PC-3 (cell line): ENCODE measurements around the gene RUVBL2. TPM values are rescaled to one million over a fixed set of nuclear protein-coding genes. Genes with fewer than 3 reads are reported as not detected.

ENCODE experiments used
- ATAC-seq: fragments of 200-7000 bp; cut with Tn5 transposase; 2 replicates; pipeline ENCODE4 v1.9.1; 2020; ENCODE audit warnings: mild to moderate bottlenecking, moderate library complexity
- BruUV-seq: library from RNA; stranded (reverse); fragments of 400-500 nt; replicated peaks from 2 replicates; lab custom pipeline; 2021; lab: Mats Ljungman, UMichigan
- CTCF ChIA-PET: fragments of 300-600 bp; sonication (Branson Sonifier 250); formaldehyde crosslinking; loops from one replicate; lab custom pipeline; 2022; ENCODE audit warnings: antibody characterized with exemption; lab: Charles Lee
- POLR2A ChIA-PET: fragments of 300-600 bp; sonication (Branson Sonifier 250); formaldehyde crosslinking; loops from one replicate; lab custom pipeline; 2022; ENCODE audit warnings: antibody characterized with exemption; ENCODE audit not compliant: unreplicated experiment; lab: Charles Lee
- DNase-seq: peaks from one replicate; pipeline ENCODE4 v3.0.0-alpha.2; 2015
- H2AFZ ChIP-seq: fragments of 300-600 bp; sonication (generic); 2 replicates; pipeline ENCODE4 v1.6.0; 2016; ENCODE audit warnings: antibody characterized with exemption, low read length
- H3F3A ChIP-seq: fragments of 300-600 bp; sonication (generic); one replicate; pipeline ENCODE4 v1.6.0; 2017; ENCODE audit warnings: antibody characterized with exemption, low read length, control low read depth, mild to moderate bottlenecking; ENCODE audit not compliant: unreplicated experiment
- H3K27ac ChIP-seq: fragments of 300-600 bp; sonication (generic); 2 replicates; pipeline ENCODE4 v1.5.1; 2016; ENCODE audit warnings: mild to moderate bottlenecking, low read length
- H3K27me3 ChIP-seq: fragments of 300-600 bp; sonication (generic); 2 replicates; pipeline ENCODE4 v1.6.1; 2016; ENCODE audit warnings: low read length, mixed read lengths
- H3K36me3 ChIP-seq: fragments of 300-600 bp; sonication (generic); 2 replicates; pipeline ENCODE4 v1.6.1; 2016; ENCODE audit warnings: low read depth, mixed run types, low read length, mixed read lengths
- H3K4me1 ChIP-seq: fragments of 300-600 bp; sonication (generic); 2 replicates; pipeline ENCODE4 v1.5.1; 2016; ENCODE audit warnings: low read length; ENCODE audit not compliant: insufficient read depth
- H3K4me2 ChIP-seq: fragments of 300-600 bp; sonication (generic); 2 replicates; pipeline ENCODE4 v1.6.0; 2016; ENCODE audit warnings: low read length
- H3K4me3 ChIP-seq: fragments of 300-600 bp; sonication (generic); 2 replicates; pipeline ENCODE4 v1.5.1; 2016; ENCODE audit warnings: mild to moderate bottlenecking, low read length, mixed read lengths
- H3K79me2 ChIP-seq: fragments of 300-600 bp; sonication (generic); 2 replicates; pipeline ENCODE4 v1.6.1; 2017; ENCODE audit warnings: low read length, mixed read lengths
- H3K9ac ChIP-seq: fragments of 300-600 bp; sonication (generic); 2 replicates; pipeline ENCODE4 v1.6.0; 2016; ENCODE audit warnings: mild to moderate bottlenecking, low read length
- H3K9me2 ChIP-seq: fragments of 300-600 bp; sonication (generic); replicated peaks from 2 replicates; pipeline ENCODE4 v1.6.1; 2016; ENCODE audit warnings: mixed run types, low read length, mixed read lengths
- H3K9me3 ChIP-seq: fragments of 300-600 bp; sonication (generic); 2 replicates; pipeline ENCODE4 v1.6.1; 2016; ENCODE audit warnings: low read length, mixed read lengths
- H4K20me1 ChIP-seq: fragments of 300-600 bp; sonication (generic); 2 replicates; pipeline ENCODE4 v1.6.1; 2016; ENCODE audit warnings: low read length, mixed read lengths
- EZH2 ChIP-seq: fragments of 300-600 bp; sonication (generic); IDR thresholded peaks from one replicate; pipeline ENCODE4 v1.6.1; 2017; ENCODE audit warnings: antibody characterized with exemption, mild to moderate bottlenecking, low read length; ENCODE audit not compliant: unreplicated experiment
- EZH2phosphoT487 ChIP-seq: fragments of 300-600 bp; sonication (generic); IDR thresholded peaks from 2 replicates; pipeline ENCODE4 v1.6.1; 2018; ENCODE audit warnings: mild to moderate bottlenecking, antibody characterized with exemption, low read length, borderline replicate concordance
- intact Hi-C: fragments of 100-400 bp; cut with micrococcal nuclease; formaldehyde crosslinking; loops from 2 replicates; pipeline ENCODE4 v1.9.0; 2023
- microRNA-seq: library from miRNA; unstranded; fragments of <30 nt; microRNA quantifications from one replicate; pipeline ENCODE4 v1.1.0, GENCODE V29; 2020; ENCODE audit not compliant: unreplicated experiment
- total RNA-seq: library from RNA; depleted of rRNA; stranded (reverse); fragments of >200 nt; gene quantifications from 2 replicates; pipeline ENCODE4 v1.2.3, GENCODE V29; 2014; rRNA removed
- TF ChIP-seq, protein P1 (sequence below): fragments of 300-600 bp; sonication (generic); conservative IDR thresholded peaks from 2 replicates; pipeline ENCODE4 v1.5.1; 2017; ENCODE audit warnings: antibody characterized with exemption, low read depth, mild to moderate bottlenecking, low read length

Gene RUVBL2
- total RNA-seq, 1 experiment from 2014 or later, result 291 TPM

DNA sequence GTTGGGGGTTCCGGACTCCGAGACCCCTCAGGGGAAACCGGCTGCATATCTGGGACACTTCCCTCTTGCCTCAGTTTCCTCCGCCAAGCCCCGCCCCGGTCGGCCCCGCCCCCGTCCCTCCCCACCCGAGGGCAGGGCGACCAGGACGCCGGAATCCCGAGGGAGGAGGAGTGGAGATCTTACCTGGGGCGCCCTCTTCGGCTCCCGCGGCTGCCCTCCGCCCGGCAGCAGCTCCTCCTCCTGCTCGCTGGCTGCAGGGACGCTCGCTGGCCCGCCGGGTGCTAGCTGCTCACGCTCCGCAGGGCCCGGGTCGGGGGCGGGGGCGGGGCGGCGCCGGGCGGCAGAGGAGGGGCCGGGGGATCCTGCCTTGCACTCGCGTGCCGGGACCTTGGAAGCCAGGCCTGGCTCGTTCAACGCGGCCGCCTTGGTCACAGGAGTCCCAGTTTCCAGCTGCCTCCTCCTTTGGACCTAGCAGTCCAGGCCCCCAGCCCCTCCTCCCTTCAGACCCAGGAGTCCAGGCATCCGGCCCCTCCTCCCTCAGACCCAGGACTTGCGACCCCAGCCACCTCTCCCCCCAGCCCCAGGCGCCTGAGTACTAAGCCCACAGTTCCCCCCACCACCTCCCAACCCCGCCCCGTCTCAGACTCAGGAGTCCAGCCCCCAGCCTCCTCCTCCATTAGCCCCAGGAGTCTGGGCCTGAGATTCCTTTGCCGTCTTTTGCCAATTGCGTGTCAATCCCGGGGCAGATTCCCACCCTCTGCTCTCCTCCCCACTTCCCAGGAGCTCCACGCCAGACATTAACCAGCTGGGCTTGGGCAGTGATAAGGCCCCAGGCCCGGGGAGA lies 71.3 kb downstream of the RUVBL2 start, which contains the start of gene NTF4:
Gene NTF4, minus strand, starts transcription at position 51 of the 844 bp plus-strand sequence. CDS start 2,821 bp downstream, outside the sequence.
- no peaks in the 10 kb centered on the region for H4K20me1 ChIP-seq
- H3K4me3 ChIP-seq, result peak within 1 kb of the TSS; percentile 37; the same call in 1 of the 2 replicates
- peak within 1 kb of the TSS; percentile 54 for H3K4me2 ChIP-seq
- ChIA-PET CTCF (no interaction called here), POLR2A (no interaction called here)
- no peak within 1 kb of the TSS for H3K9ac ChIP-seq
- DNase-seq, result peak; percentile 23
- no peaks in the 10 kb centered on the region for H3K4me1 ChIP-seq
- H3K36me3 ChIP-seq, result no peaks in the 10 kb centered on the region
- no peaks in the 10 kb centered on the region for H3K79me2 ChIP-seq
- H2AFZ ChIP-seq, result no peak within 1 kb of the TSS
- TF ChIP-seq EZH2phosphoT487 (no peak), EZH2 (no peak)
- TF ChIP-seq, protein P1, sequence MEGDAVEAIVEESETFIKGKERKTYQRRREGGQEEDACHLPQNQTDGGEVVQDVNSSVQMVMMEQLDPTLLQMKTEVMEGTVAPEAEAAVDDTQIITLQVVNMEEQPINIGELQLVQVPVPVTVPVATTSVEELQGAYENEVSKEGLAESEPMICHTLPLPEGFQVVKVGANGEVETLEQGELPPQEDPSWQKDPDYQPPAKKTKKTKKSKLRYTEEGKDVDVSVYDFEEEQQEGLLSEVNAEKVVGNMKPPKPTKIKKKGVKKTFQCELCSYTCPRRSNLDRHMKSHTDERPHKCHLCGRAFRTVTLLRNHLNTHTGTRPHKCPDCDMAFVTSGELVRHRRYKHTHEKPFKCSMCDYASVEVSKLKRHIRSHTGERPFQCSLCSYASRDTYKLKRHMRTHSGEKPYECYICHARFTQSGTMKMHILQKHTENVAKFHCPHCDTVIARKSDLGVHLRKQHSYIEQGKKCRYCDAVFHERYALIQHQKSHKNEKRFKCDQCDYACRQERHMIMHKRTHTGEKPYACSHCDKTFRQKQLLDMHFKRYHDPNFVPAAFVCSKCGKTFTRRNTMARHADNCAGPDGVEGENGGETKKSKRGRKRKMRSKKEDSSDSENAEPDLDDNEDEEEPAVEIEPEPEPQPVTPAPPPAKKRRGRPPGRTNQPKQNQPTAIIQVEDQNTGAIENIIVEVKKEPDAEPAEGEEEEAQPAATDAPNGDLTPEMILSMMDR, result no peak
- no peak within 1 kb of the TSS for H3K27ac ChIP-seq
- H3K27me3 ChIP-seq, result no peaks in the 10 kb centered on the region
- H3K9me3 ChIP-seq, result no peaks in the 10 kb centered on the region
- intact Hi-C loops, result no loop called here
- H3F3A ChIP-seq, result no peaks in the 10 kb centered on the region
- no peaks in the 10 kb centered on the region for H3K9me2 ChIP-seq
- no TSS peak for BruUV-seq
- peak; percentile 84 for ATAC-seq

Small RNA genes within 50 kb of the gene (microRNA-seq; reads per million reads assigned to microRNA genes)
- gene MIR6798, result not detected

Other genes starting within 250 kb of the RUVBL2 start
- gene IZUMO1, start 247.0 kb upstream of the RUVBL2 start, total RNA-seq, result not detected in 2 replicates
- 4.6 and 4.8 TPM in 2 replicates for gene FUT1, start 241.2 kb upstream of the RUVBL2 start, total RNA-seq
- gene FGF21, start 238.4 kb upstream of the RUVBL2 start, total RNA-seq, result not detected in 2 replicates
- 41.1 and 50.0 TPM in 2 replicates for gene BCAT2, start 182.9 kb upstream of the RUVBL2 start, total RNA-seq
- 15.0 and 15.4 TPM in 2 replicates for gene HSD17B14, start 157.4 kb upstream of the RUVBL2 start, total RNA-seq
- 0.63 and 1.2 TPM in 2 replicates for gene PLEKHA4, start 125.3 kb upstream of the RUVBL2 start, total RNA-seq
- 78.0 and 105 TPM in 2 replicates for gene PPP1R15A, start 121.5 kb upstream of the RUVBL2 start, total RNA-seq
- gene TULP2, start 95.1 kb upstream of the RUVBL2 start, total RNA-seq, result not detected in 2 replicates
- gene NUCB1, start 93.6 kb upstream of the RUVBL2 start, total RNA-seq, result 137 and 138 TPM in 2 replicates
- 1.6 and 1.8 TPM in 2 replicates for gene DHDH, start 60.2 kb upstream of the RUVBL2 start, total RNA-seq
- gene BAX, start 39.0 kb upstream of the RUVBL2 start, total RNA-seq, result 43.0 and 44.8 TPM in 2 replicates
- 1,109 and 1,250 TPM in 2 replicates for gene FTL, start 28.6 kb upstream of the RUVBL2 start, total RNA-seq
- 38.6 and 54.0 TPM in 2 replicates for gene GYS1, start 578 bp upstream of the RUVBL2 start, total RNA-seq
- not detected in 2 replicates for gene LHB, start 23.2 kb downstream of the RUVBL2 start, total RNA-seq
- gene CGB3, start 30.4 kb downstream of the RUVBL2 start, total RNA-seq, result not detected in 2 replicates
- not detected in 2 replicates for gene CGB2, start 38.0 kb downstream of the RUVBL2 start, total RNA-seq
- gene CGB1, start 43.0 kb downstream of the RUVBL2 start, total RNA-seq, result 0.95 TPM in 1 of 2 replicates, not detected in the other
- gene CGB5, start 50.0 kb downstream of the RUVBL2 start, total RNA-seq, result 0.52 TPM in 1 of 2 replicates, not detected in the other
- 1.2 and 2.2 TPM in 2 replicates for gene CGB8, start 55.2 kb downstream of the RUVBL2 start, total RNA-seq
- 0.04 and 0.63 TPM in 2 replicates for gene CGB7, start 63.9 kb downstream of the RUVBL2 start, total RNA-seq
- gene NTF4, start 70.9 kb downstream of the RUVBL2 start, total RNA-seq, result 0.18 and 1.6 TPM in 2 replicates
- not detected in 2 replicates for gene KCNA7, start 78.8 kb downstream of the RUVBL2 start, total RNA-seq
- 367 and 485 TPM in 2 replicates for gene SNRNP70, start 91.6 kb downstream of the RUVBL2 start, total RNA-seq
- 5.8 and 11.6 TPM in 2 replicates for gene LIN7B, start 120.5 kb downstream of the RUVBL2 start, total RNA-seq
- gene C19orf73, start 125.3 kb downstream of the RUVBL2 start, total RNA-seq, result 0.15 TPM in 1 of 2 replicates, not detected in the other
- 56.3 and 59.0 TPM in 2 replicates for gene PPFIA3, start 125.7 kb downstream of the RUVBL2 start, total RNA-seq
- gene HRC, start 161.5 kb downstream of the RUVBL2 start, total RNA-seq, result not detected in 2 replicates
- gene TRPM4, start 163.9 kb downstream of the RUVBL2 start, total RNA-seq, result 30.0 and 40.4 TPM in 2 replicates